ENCODE measurements around the gene PPIB. TPM values are rescaled to one million over a fixed set of nuclear protein-coding genes. Genes with fewer than 3 reads are reported as not detected.

The PPIB gene
- total and polyA plus RNA-seq, 2 experiments from 2014 or later: 398 to 870 TPM

GRCh38 chr15:64149424-64149823 lies 13.4 kb downstream of the PPIB start (continued):
- peak; percentile 49 to 66 for TF ChIP-seq CTCF (conservative IDR thresholded peaks at IDR 0.05; ENCODE audit: low read depth in 2 of 2)
- TF ChIP-seq ETS1 (IDR thresholded peaks at IDR 0.05): no peak

GRCh38 chr15:64148581-64148980 lies 14.2 kb downstream of the PPIB start:
- Mint-ChIP-seq H3K36me3 (ENCODE audit: low read depth) (no peaks in the 10 kb centered on the region; the same call in 2 of the 3 replicates), H3K4me3 (no peak overlapping the region), H3K4me1 (peaks cover 18% of the 10 kb centered on the region), H3K9me3 (no peaks in the 10 kb centered on the region), H3K27ac (no peak overlapping the region), H3K27me3 (ENCODE audit: insufficient read depth, low read depth, poor library complexity) (peaks cover 18% of the 10 kb centered on the region)
- Histone ChIP-seq H3K4me3 (no peak overlapping the region), H2AFZ (no peak overlapping the region), H3F3A (replicated peaks; ENCODE audit: low read depth) (no peaks in the 10 kb centered on the region; the same call in 1 of the 2 replicates), H4K20me1 (replicated peaks; ENCODE audit: insufficient read depth) (no peaks in the 10 kb centered on the region), H3K36me3 (ENCODE audit: insufficient read depth) (no peaks in the 10 kb centered on the region), H3K27ac (ENCODE audit: low read depth) (no peak overlapping the region), H3K9me2 (ENCODE audit: insufficient read depth) (no peaks in the 10 kb centered on the region), H3K79me2 (replicated peaks; ENCODE audit: insufficient read depth) (no peaks in the 10 kb centered on the region), H3K27me3 (ENCODE audit: insufficient read depth) (peaks cover 18% of the 10 kb centered on the region), H3K4me2 (no peak overlapping the region), H3K4me1 (ENCODE audit: insufficient read depth) (peaks cover 9% of the 10 kb centered on the region)
- no peak for DNase-seq (ENCODE audit: low spot score)
- no peak for ATAC-seq
- no peak for TF ChIP-seq CTCF (conservative IDR thresholded peaks at IDR 0.05; ENCODE audit: low read depth in 2 of 2)
- no peak for TF ChIP-seq CREB1 (CRISPR knock-in tag; IDR thresholded peaks at IDR 0.05; ENCODE audit: low read depth)
- TF ChIP-seq EZH2 (IDR thresholded peaks at IDR 0.05; ENCODE audit: low read depth, unreplicated experiment): no peak
- no peak for TF ChIP-seq ZNF331 (CRISPR knock-in tag; IDR thresholded peaks at IDR 0.05; ENCODE audit: low read depth)
- TF ChIP-seq ZNF114 (CRISPR knock-in tag; IDR thresholded peaks at IDR 0.05): no peak
- no peak for TF ChIP-seq REST (IDR thresholded peaks at IDR 0.05; ENCODE audit: unreplicated experiment)
- no peak for TF ChIP-seq JUNB (IDR thresholded peaks at IDR 0.05; ENCODE audit: unreplicated experiment)
- TF ChIP-seq NANOG (IDR thresholded peaks at IDR 0.05; ENCODE audit: borderline replicate concordance): no peak
- TF ChIP-seq ZNF462 (CRISPR knock-in tag; IDR thresholded peaks at IDR 0.05): no peak
